Smooth muscle cell of trachea (primary cell): ENCODE data around the gene SLC4A4. TPM values are rescaled to one million over a fixed set of nuclear protein-coding genes. Genes with fewer than 3 reads are reported as not detected.

Source experiments
- total RNA-seq: library from RNA; depleted of rRNA; stranded (reverse); fragments of >200 nt; gene quantifications from 2 replicates; pipeline ENCODE4 v1.2.1, GENCODE V29; 2014

The SLC4A4 gene
- total RNA-seq = 16.0 and 22.1 TPM in 2 replicates

GRCh38 chr4:71338846-71339593, at the start of gene SLC4A4:
Gene SLC4A4 (plus strand): TSS chr4:71339020.

